ENCODE measurements around the gene SYNM.

The SYNM gene

DNA sequence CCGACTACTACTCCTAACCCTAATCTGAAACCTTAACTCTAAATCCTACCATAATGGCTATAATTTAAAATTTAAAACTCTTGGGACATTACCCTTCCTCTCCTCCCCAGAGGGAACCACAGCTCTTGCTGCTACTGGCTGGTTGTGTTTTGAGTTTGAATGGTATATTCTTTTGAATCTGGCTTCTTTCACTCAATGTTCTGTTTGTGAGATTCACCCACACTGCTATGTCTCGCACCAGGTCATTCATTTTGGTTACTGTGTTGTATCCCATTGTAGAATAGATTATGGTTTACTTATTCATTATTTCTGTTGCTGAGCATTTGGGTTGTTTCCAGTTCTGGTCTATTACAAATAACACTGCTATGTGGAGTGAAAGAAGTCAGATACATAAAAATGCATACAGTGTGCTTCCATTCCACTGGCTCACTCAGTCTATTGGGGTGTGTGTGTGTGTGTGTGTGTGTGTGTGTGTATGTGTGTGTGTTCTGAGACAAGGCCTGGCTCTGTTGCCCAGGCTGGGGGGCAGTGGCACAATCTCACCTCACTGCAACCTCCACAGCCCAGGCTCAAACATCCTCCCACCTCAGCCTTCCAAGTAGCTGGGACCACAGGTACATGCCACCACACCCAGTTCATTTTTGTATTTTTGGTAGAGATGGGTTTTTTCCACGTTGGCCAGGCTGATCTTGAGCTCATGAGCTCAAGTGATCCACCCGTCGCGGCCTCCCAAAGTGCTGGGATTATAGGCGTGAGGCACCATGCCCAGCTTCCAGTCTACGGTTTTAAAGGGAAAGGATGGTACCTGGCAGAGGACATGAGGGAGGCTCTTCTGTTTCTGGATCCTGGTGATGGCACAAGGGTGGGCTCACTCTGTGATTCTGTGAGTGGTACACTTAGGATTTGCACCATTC is 19.2 kb upstream of the SYNM start:
- no peak for DNase-seq

DNA sequence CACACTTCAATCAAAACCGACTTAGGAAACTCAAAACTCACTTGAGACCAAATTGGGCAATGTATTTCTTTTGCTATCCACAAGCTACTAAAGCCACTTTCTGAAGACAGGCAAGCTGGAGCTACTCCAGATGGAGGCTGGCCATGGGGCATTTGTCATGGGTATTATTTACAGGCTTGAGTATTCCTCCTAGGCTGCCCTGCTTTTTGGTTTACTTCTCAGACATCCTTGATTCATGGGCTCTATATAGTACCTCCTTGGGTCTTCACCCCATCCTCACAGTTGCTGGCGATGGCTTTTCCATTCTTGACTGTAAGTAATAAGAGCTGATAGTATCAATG is 18.6 kb upstream of the SYNM start:
- DNase-seq, result no peak

DNA sequence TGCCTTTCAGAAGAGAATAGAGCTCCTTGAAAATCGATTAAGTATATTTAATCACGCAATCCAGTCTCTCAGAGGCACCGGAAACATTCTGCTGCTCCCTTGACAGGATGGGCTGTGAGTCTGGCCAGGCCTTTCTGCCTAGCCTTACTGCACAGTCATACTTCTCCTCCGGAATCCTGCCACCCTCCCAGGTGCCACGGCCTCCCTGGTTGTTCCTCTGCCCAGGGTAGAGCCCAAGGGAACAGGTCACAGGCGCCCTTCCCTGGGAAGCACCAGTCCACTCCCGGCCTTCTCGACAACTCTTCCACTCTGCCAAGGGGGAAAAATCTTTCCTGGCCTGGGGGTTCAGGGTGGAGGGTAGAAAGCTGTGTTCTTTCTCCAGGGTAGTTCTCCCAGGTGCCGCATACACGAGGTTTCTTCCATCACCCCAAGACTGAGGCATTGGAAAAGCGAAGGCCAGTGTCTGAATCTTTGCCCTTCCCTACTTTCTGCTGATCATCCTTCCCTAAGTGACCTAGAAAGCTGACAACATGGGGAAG is 17.4 kb upstream of the SYNM start:
- no peak for DNase-seq

GRCh38 chr15:99090011-99090699 is 14.7 kb upstream of the SYNM start:
- DNase-seq, result no peak

GRCh38 chr15:99090938-99091337 is 13.9 kb upstream of the SYNM start:
- DNase-seq, result no peak

GRCh38 chr15:99092554-99093172 is 12.2 kb upstream of the SYNM start:
- DNase-seq, result no peak

GRCh38 chr15:99095626-99096025 is 9.3 kb upstream of the SYNM start:
- no peak for DNase-seq

DNA sequence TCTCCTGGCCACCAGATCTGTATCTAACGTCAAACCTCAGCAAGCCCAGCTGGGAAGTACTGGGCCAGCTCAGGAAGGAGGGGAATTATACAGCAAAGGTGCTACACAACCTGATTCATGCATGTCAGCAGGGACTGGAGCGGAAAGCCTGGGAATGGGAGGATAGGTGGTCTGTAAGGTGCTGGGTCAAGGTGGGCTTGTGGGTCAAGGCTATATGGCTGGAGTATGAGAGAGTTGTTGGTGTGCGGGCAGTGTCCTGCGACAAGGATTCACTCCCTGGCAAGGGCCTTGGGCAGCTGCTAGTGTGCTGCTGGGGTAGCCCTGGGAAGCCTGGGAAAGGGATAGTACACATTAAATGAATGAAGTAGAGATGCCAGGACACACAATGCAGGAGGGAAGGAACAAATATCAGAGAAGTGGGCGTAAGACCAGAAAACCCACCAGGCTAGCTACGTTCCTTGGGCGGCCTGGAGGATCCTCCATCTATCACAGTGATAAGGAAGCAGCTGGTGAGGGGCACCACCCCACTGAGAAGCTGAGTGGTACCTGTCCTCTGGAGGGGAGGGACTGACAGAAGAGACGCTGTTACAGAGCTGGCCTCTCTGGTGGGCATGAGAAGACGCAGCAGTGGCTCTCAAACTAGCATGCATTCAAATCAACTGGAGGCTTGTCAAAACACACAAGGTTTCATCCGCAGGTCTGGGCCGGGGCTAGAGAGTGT is 8.5 kb upstream of the SYNM start:
- no peak for DNase-seq

DNA sequence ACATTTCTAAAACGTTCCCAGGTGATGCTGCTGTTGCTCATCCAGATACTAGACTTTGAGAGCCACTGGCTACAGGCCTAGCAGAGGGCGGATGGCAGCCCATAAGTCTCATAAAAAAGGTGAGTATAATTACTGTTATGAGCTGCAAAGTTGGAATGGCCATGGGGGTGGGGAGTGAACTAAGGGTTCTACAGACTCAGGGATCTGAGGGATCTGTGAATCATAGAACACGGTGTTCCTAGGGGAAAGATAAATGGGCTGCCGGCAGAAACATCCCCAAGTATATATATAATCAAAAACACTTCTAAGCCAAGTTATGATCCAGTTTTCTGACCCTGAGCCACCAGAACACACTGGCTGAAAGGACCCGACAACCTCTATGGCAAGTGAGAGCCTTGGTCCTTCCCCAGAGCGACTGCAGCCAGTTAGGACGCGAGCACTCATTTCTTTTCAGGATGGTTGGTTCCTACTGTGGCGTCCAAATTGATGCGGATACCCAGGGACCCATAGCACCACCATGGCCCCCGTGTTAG is 7.9 kb upstream of the SYNM start:
- DNase-seq, result no peak

DNA sequence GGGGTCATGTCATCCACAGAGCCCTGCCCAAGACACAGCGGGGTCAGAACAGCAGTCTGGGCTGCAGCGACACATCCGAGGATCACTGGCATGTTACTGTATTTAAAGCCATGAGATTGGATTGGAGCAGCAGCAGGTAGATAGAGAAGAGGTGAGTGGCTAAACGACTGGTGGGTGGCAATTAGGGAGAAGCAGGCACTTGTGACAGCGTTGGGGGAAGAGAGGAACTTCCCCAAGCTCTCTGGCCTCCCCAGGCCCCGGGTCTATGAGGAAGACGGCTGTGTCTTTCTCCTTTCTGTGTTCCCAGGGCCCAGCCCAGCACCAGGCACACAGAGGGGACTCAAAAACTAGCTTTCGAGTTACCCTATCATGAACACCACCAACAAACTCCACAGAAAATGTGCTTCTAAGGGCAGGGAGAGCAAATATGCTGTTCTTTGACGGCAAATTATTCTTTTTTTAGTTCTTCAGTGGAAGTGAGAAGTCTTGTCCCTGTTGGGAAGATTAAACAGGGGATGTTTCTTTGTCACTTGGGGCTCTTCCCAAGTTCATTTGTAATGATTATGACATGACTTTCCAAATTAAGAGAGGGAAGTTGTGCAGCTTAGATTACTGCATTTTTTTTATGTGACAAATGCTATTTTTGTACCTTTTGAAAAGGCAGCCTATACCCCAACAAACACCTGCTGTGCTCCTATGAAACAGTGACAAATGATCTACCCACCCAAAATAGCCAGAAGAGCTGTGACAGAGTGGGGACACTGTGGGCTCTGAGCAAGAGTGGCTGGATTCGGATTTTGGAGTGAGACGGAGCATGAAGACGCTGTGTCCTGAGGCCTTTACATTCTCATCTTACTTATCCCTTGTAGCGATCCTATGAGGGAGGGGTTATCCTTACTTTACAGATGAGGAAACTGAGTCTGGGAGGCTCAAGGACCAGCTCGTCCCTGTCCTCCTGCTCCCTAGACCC is 7.2 kb upstream of the SYNM start:
- no peak for DNase-seq

- no peak for DNase-seq
Measured at GRCh38 chr15:99098426-99098825, 6.5 kb upstream of the SYNM start.

DNA sequence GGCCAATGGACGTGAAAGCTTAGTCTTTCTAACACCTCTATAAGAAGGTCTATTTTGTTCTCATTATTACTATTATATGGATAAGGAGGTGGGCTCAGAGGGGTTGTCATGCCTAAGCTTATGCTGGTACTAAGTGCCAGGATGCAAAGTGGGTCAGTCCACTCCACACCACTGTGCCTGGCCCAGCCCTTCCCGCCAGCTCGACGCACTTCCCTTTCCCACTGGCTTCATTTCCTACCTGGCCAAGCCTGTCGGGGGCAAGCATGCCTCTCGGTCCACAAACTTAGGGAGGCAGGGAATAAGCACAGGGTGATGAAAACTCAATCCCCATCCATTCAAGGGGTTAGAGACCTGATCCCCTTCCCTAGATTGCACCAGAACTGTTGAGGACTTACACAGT is 5.9 kb upstream of the SYNM start:
- no peak for DNase-seq

DNA sequence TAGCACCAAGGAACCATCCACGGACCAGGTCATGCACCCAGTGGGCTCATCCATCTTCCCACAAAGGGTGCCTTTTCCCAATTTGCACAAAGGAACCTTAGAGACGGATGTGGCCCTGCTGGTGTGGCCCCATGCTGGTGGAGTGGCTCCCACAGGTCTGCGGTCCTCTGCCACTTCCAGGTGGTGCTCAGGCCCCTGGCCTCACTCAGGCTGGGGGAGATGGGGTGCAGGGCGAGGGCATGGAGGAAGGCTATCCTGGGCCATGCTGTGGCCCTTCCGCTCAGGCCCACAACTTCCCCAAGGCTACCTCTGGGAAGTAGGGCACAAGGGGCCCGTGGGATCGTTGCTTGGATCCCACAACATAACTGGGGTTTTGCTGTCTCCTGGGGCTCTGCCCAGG is 5.2 kb upstream of the SYNM start:
- no peak for DNase-seq

DNA sequence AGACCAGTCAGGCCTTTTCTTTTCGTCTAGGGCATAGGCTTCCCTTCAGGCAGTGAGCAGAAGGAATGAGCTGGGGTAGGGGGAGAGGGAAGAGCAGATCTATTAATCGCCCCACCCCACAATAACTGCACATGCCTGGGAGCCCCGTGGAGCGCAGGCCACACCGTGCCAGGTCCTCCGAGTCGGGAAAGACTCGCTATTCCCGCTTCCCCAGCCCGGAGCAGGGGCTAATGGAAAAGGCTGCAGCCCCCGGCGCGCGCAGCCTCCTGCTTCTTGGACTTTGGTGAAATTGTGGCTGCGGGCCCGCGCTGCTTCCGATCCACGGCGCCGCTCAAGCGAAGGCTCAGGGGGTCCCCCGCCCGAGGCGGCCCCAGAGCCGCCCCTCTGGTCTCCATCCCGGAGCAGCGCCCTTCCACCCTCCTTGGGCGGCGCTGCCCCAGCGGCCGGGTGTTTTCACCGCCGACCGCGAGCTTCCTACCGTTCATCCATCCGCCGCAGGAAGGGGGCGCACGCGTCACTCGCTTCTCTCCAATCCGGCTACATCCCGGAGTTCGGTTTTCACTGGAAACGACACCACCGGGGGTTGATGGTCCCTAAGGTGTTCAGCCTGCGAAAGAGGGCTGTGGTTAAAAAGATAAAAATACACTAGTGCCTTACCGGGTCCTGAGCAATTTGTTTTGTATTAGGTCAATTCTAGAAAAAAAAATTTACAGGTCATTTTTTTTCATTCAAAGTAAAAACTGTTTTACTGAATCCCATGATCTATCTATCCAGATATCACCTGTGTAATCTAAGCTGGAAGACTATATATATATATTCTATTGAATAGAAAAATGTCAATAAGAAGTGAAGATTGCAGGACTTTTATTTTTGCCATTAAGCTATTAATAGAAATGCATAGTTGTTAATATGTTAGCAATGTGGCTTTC is 4.4 kb upstream of the SYNM start:
- DNase-seq, result peak; percentile 90

GRCh38 chr15:99101501-99101900 is 3.4 kb upstream of the SYNM start:
- DNase-seq, result no peak

DNA sequence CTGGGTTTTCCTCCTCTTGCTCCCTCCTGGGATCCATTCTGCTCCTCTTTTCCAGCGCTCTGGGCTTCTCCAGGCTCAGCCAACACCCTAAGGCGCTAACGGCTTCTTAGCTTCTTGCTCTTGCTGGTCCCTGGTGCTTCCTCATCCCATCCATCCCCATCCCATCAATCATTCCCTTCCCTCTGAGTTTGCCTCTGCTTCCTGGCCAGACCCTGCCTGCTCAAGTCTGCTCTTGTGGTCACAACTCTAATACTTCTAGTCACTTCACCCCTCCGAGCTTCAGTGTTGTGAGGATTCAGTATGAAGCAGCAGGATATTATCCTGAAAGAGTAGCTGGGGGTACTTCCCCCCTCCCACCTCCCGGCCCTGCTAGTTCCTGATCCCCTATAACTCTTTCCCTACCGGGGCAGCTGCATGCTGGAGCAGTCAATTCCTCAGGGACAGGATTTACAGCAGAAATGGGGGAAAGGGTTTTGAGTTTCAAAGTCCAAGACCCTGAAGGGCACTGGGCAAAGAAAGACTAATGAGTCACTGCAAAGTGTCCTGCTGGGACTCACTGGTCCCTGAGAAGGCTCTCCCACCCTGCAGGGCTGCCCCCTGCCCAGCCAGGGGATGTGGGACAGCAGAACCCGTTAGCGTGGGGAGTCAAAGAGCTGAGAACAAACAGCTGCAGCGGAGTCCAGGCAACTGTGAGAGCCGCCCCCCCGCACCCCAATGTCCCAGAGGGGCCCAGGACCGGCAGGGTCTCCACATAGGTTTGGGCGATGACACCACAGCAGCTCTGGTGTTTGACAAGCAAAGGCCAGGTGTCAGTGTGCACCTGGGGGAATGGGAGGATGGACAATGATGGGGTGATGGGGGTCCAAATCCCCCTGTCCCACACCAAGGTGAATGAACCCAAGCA is 2.3 kb upstream of the SYNM start:
- no peak for DNase-seq

- no peak for DNase-seq
Measured at GRCh38 chr15:99103279-99103678, 1.6 kb upstream of the SYNM start.

GRCh38 chr15:99105514-99106341 is 848 bp downstream of the SYNM start:
- DNase-seq, result peak; percentile 73
